Choroid plexus epithelial cell (primary cell): ENCODE results near the gene RNLS.

Source experiments
- DNase-seq: peaks from one replicate; pipeline ENCODE4 v3.0.0-alpha.2; 2010; ENCODE audit warnings: low read depth
- H3K4me3 ChIP-seq: 2 replicates; pipeline ENCODE4 v1.5.1; 2011; ENCODE audit warnings: low read depth, mild to moderate bottlenecking, control low read depth, low read length, moderate library complexity
- CTCF ChIP-seq: conservative IDR thresholded peaks from 2 replicates; pipeline ENCODE4 v1.5.1; 2011; ENCODE audit warnings: low read depth, mild to moderate bottlenecking, control low read depth, inconsistent platforms, low read length, moderate library complexity

The RNLS gene

GRCh38 chr10:88428442-88428841 lies 154.7 kb downstream of the RNLS start:
- no peak overlapping the region for H3K4me3 ChIP-seq
- DNase-seq: peak; percentile 30
- no peak for TF ChIP-seq CTCF

DNA sequence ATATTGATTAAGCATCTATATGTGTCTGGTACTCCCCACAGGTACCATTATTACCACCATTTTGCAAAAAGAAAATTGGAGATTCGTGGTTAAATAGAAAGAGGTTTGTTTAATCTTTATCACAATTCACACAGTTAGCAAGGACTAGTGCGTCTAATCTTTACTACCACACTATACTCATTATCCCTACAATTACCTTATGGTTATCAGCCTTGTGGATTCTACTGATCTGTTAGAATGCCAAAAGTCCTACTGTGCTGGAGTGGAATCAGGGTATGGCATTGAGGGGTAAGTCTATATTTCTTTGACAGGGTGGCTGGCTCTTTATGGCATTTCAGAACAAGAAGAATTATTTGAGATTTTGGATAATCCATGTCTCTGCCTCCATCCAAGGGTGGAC lies 156.1 kb downstream of the RNLS start:
- no peak overlapping the region for H3K4me3 ChIP-seq
- TF ChIP-seq CTCF: no peak
- DNase-seq: no peak

- H3K4me3 ChIP-seq: no peak overlapping the region
- TF ChIP-seq CTCF: no peak
- no peak for DNase-seq
Observed at GRCh38 chr10:88424881-88425280, 158.2 kb downstream of the RNLS start.

GRCh38 chr10:88423732-88424131 lies 159.4 kb downstream of the RNLS start:
- no peak for TF ChIP-seq CTCF
- no peak overlapping the region for H3K4me3 ChIP-seq
- no peak for DNase-seq

- no peak overlapping the region for H3K4me3 ChIP-seq
- DNase-seq: no peak
- no peak for TF ChIP-seq CTCF
Observed at GRCh38 chr10:88421590-88421989, 161.5 kb downstream of the RNLS start.

- DNase-seq: no peak
- H3K4me3 ChIP-seq: no peak overlapping the region
- no peak for TF ChIP-seq CTCF
Observed at GRCh38 chr10:88418871-88419270, 164.2 kb downstream of the RNLS start.

DNA sequence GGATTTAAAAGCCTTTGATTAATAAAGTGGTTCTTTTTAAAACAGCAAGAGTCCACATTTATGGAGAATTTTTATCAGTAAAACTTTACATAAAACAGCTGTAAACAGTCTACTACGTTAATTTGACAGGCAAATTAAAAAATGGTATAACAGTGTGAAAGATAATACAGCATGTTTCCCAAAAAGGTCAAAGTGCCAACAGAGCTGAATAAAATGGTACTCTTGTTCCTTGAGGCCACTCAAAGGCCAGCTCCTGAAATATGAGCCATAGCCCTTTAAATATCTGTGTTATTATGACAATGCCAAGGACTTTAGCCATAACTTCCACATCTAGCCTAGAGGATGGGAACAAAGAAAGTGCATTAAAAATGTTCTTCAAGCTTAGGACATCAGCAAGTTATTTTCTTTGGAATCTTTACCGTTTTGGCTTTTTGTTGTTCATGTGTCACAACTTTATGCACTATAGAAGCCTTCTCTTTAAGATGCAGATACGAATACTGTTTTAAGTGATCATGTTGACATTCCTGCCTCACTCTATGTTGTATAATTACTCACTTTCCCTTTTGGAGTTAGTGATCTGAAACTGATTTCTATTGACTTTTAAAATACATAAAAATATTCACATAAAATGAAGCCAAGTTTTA lies 165.6 kb downstream of the RNLS start:
- H3K4me3 ChIP-seq: no peak overlapping the region
- no peak for DNase-seq
- TF ChIP-seq CTCF: no peak
